Measurements from ENCODE around the gene CMKLR1. TPM values are rescaled to one million over a fixed set of nuclear protein-coding genes. Genes with fewer than 3 reads are reported as not detected.
A peak's percentile ranks its signal among the peaks of the same experiment; 100 is the strongest.

The CMKLR1 gene
- total RNA-seq, 1 donor from 2014 or later, result not detected

DNA sequence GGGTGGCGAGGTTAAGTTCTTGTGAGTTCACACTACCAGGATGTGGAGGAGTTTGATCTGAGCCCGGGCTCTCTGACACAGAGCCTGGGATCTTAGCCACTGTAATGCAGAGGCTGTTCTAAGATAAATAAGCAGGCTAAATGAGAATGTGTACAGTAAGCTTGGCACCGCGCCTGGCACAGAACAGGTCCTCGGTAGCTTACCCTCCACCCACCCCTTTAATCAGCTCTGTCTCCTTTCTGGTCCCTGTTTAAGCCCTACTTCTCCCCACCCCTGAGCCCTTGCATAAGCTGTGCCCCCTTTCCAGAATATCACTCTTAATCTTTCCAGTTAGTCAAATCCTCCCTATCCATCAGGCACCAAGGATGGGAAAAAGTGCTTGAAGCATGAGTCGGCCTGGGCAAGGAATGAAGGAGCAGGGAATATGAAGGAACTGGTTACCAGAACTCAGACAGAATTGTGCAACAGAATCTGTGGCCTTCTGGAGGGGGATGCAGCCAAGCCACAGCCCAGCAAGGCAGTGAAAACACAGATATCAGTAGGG lies 32.8 kb upstream of the CMKLR1 start:
- Histone ChIP-seq H4K20me1 (ENCODE audit: low read depth) (no peaks in the 10 kb centered on the region), H3K9ac (no peak overlapping the region), H3F3A (ENCODE audit: low read depth) (no peaks in the 10 kb centered on the region), H3K4me1 (no peaks in the 10 kb centered on the region), H3K36me3 (no peaks in the 10 kb centered on the region), H3K9me3 (ENCODE audit: low read depth) (no peaks in the 10 kb centered on the region), H2AFZ (replicated peaks) (no peak overlapping the region), H3K27ac (no peak overlapping the region), H3K4me2 (no peak overlapping the region), H3K79me2 (ENCODE audit: low read depth) (no peaks in the 10 kb centered on the region), H3K27me3 (no peaks in the 10 kb centered on the region), H3K4me3 (no peak overlapping the region)
- Mint-ChIP-seq H3K9me3 (peaks cover 13% of the 10 kb centered on the region), H3K4me3 (no peak overlapping the region), H3K27ac (no peak overlapping the region), H3K36me3 (no peaks in the 10 kb centered on the region), H3K4me1 (no peaks in the 10 kb centered on the region), H3K27me3 (ENCODE audit: insufficient read depth, low read depth) (no peaks in the 10 kb centered on the region)
- no peak for DNase-seq (ENCODE audit: low spot score)
- TF ChIP-seq EZH2phosphoT487 (IDR thresholded peaks at IDR 0.05), result no peak
- TF ChIP-seq EZH2 (IDR thresholded peaks at IDR 0.05), result no peak
- TF ChIP-seq, protein P1, sequence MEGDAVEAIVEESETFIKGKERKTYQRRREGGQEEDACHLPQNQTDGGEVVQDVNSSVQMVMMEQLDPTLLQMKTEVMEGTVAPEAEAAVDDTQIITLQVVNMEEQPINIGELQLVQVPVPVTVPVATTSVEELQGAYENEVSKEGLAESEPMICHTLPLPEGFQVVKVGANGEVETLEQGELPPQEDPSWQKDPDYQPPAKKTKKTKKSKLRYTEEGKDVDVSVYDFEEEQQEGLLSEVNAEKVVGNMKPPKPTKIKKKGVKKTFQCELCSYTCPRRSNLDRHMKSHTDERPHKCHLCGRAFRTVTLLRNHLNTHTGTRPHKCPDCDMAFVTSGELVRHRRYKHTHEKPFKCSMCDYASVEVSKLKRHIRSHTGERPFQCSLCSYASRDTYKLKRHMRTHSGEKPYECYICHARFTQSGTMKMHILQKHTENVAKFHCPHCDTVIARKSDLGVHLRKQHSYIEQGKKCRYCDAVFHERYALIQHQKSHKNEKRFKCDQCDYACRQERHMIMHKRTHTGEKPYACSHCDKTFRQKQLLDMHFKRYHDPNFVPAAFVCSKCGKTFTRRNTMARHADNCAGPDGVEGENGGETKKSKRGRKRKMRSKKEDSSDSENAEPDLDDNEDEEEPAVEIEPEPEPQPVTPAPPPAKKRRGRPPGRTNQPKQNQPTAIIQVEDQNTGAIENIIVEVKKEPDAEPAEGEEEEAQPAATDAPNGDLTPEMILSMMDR (IDR thresholded peaks at IDR 0.05), result no peak

DNA sequence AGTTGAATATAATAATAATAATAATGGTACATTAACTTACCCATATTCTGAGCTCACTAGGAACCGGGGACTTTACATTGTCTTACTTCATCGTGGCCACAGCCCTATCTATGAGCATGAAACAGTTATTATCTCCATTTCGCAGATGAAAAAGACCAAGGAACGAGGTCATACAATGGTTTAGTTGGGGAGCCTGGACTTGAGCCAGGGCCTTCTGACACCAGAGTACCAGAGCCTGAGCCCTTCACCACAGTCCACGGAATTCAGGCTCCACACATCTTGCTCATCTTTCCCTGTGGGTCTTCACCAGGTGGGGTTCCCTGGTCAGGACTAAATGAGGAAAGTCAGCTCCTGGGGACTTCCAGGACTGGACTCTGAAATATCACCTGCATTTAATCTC lies 31.3 kb upstream of the CMKLR1 start:
- peaks cover 7% of the 10 kb centered on the region for H3K9me3 Mint-ChIP-seq
- no peaks in the 10 kb centered on the region for H3K36me3 ChIP-seq
- no peak overlapping the region for H3K4me2 ChIP-seq

DNA sequence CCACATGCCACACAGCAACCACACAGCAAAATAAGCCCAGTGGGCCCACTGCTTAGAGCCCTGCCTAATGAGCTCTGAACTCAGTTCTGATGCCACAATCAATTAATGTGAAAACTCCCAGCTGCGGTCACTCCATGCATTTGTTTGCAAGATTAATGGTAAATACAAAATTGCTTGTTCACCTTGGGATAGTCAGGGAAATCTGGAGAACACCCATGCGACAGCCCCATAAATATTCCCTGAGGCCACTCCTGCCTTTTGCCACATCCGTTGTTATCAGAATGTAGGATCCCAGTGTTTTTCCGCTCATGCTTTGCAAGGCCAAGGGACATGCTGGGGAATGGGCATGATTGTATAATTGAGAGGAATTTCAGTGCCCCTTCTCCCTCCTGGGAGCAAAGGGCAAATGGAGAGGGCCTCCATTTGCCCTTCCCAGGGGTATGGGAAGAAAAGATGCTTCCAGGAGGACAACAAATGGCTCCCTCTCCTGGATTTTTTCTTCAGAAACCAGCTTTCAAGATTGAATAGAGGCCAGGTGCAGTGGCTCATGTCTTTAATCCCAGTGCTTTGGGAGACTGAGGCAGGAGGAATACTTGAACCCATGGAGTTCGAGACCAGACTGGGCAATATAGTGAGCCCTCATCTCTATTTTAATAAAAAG lies 30.8 kb upstream of the CMKLR1 start:
- no peaks in the 10 kb centered on the region for H3K36me3 ChIP-seq
- no peaks in the 10 kb centered on the region for H4K20me1 ChIP-seq (ENCODE audit: low read depth)
- TF ChIP-seq EZH2phosphoT487 (IDR thresholded peaks at IDR 0.05) (no peak), EZH2 (IDR thresholded peaks at IDR 0.05) (no peak)
- TF ChIP-seq, protein P1 (IDR thresholded peaks at IDR 0.05), result peak; percentile 26
- H2AFZ ChIP-seq (replicated peaks), result no peak overlapping the region
- no peaks in the 10 kb centered on the region for H3K9me3 ChIP-seq (ENCODE audit: low read depth)
- H3K36me3 Mint-ChIP-seq, result no peaks in the 10 kb centered on the region
- no peak overlapping the region for H3K27ac ChIP-seq
- no peaks in the 10 kb centered on the region for H3K4me1 ChIP-seq
- H3K4me2 ChIP-seq, result no peak overlapping the region
- H3K4me3 Mint-ChIP-seq, result no peak overlapping the region
- no peak for DNase-seq (ENCODE audit: low spot score)
- H3K27me3 Mint-ChIP-seq (ENCODE audit: insufficient read depth, low read depth), result no peaks in the 10 kb centered on the region
- H3K79me2 ChIP-seq (ENCODE audit: low read depth), result no peaks in the 10 kb centered on the region
- no peaks in the 10 kb centered on the region for H3K4me1 Mint-ChIP-seq
- H3K27me3 ChIP-seq, result no peaks in the 10 kb centered on the region
- no peak overlapping the region for H3K27ac Mint-ChIP-seq
- H3K9me3 Mint-ChIP-seq, result peaks cover 7% of the 10 kb centered on the region
- no peak overlapping the region for H3K9ac ChIP-seq
- no peaks in the 10 kb centered on the region for H3F3A ChIP-seq (ENCODE audit: low read depth)
- no peak overlapping the region for H3K4me3 ChIP-seq

More for the DNA sequence above, 31.3 kb upstream of the CMKLR1 start:
- no peak overlapping the region for H3K9ac ChIP-seq
- no peak overlapping the region for H3K27ac ChIP-seq
- DNase-seq (ENCODE audit: low spot score), result no peak
- H3K4me1 ChIP-seq, result no peaks in the 10 kb centered on the region
- H3K36me3 Mint-ChIP-seq, result no peaks in the 10 kb centered on the region
- H3F3A ChIP-seq (ENCODE audit: low read depth), result no peaks in the 10 kb centered on the region
- H4K20me1 ChIP-seq (ENCODE audit: low read depth), result no peaks in the 10 kb centered on the region
- H3K4me3 ChIP-seq, result no peak overlapping the region
- no peak overlapping the region for H3K4me3 Mint-ChIP-seq
- H2AFZ ChIP-seq (replicated peaks), result no peak overlapping the region
- TF ChIP-seq, protein P1 (IDR thresholded peaks at IDR 0.05), result no peak
- TF ChIP-seq EZH2phosphoT487 (IDR thresholded peaks at IDR 0.05), result no peak
- TF ChIP-seq EZH2 (IDR thresholded peaks at IDR 0.05), result no peak
- H3K27ac Mint-ChIP-seq, result no peak overlapping the region
- no peaks in the 10 kb centered on the region for H3K79me2 ChIP-seq (ENCODE audit: low read depth)
- no peaks in the 10 kb centered on the region for H3K27me3 Mint-ChIP-seq (ENCODE audit: insufficient read depth, low read depth)
- no peaks in the 10 kb centered on the region for H3K4me1 Mint-ChIP-seq
- H3K9me3 ChIP-seq (ENCODE audit: low read depth), result no peaks in the 10 kb centered on the region
- H3K27me3 ChIP-seq, result no peaks in the 10 kb centered on the region

Measured in neural progenitor cell (in vitro differentiated cells).